DOHH2 (cell line): ENCODE data around the gene USE1.
A peak's percentile ranks its signal among the peaks of the same experiment; 100 is the strongest.

Source experiments
- H3F3A ChIP-seq: fragments of 200-600 bp; sonication (generic), shearing (Covaris generic); 2 replicates; pipeline ENCODE4 v1.6.0; 2016; ENCODE audit warnings: antibody characterized with exemption, mild to moderate bottlenecking; ENCODE audit not compliant: control insufficient read depth, insufficient read depth
- H3K27ac ChIP-seq: fragments of 200-600 bp; sonication (generic); 2 replicates; pipeline ENCODE4 v1.5.1; 2014; ENCODE audit warnings: low read depth, mild to moderate bottlenecking, low read length, moderate library complexity
- H3K27me3 ChIP-seq: fragments of 200-600 bp; sonication (generic); 2 replicates; pipeline ENCODE4 v1.6.1; 2014; ENCODE audit warnings: mild to moderate bottlenecking, low read length, mixed read lengths; ENCODE audit not compliant: control insufficient read depth
- H3K36me3 ChIP-seq: fragments of 200-600 bp; sonication (generic); 2 replicates; pipeline ENCODE4 v1.6.1; 2014; ENCODE audit warnings: mild to moderate bottlenecking, low read length, moderate library complexity, mixed read lengths; ENCODE audit not compliant: control insufficient read depth
- H3K4me1 ChIP-seq: fragments of 200-600 bp; sonication (generic); 2 replicates; pipeline ENCODE4 v1.6.1; 2014; ENCODE audit warnings: mild to moderate bottlenecking, low read length, mixed read lengths; ENCODE audit not compliant: control insufficient read depth
- H3K4me2 ChIP-seq: fragments of 200-600 bp; sonication (generic); 2 replicates; pipeline ENCODE4 v1.6.0; 2014; ENCODE audit warnings: mild to moderate bottlenecking, low read length, moderate library complexity
- H3K4me3 ChIP-seq: fragments of 200-600 bp; sonication (generic); 2 replicates; pipeline ENCODE4 v1.5.1; 2014; ENCODE audit warnings: mild to moderate bottlenecking, low read length, mixed read lengths
- H3K79me2 ChIP-seq: fragments of 200-600 bp; sonication (generic); 2 replicates; pipeline ENCODE4 v1.6.1; 2014; ENCODE audit warnings: mild to moderate bottlenecking, low read length, mixed read lengths; ENCODE audit not compliant: control insufficient read depth
- H3K9me2 ChIP-seq: fragments of 200-600 bp; sonication (generic); replicated peaks from 2 replicates; pipeline ENCODE4 v1.6.1; 2014; ENCODE audit warnings: mild to moderate bottlenecking, low read length, mixed read lengths; ENCODE audit not compliant: control insufficient read depth
- H3K9me3 ChIP-seq: fragments of 200-600 bp; sonication (generic); 2 replicates; pipeline ENCODE4 v1.6.1; 2014; ENCODE audit warnings: antibody characterized with exemption, low read length, mixed read lengths; ENCODE audit not compliant: control insufficient read depth, insufficient read depth
- H4K20me1 ChIP-seq: fragments of 200-600 bp; sonication (generic); 2 replicates; pipeline ENCODE4 v1.6.0; 2014; ENCODE audit warnings: low read depth, mild to moderate bottlenecking, antibody characterized with exemption, low read length, moderate library complexity; ENCODE audit not compliant: control insufficient read depth, insufficient read depth
- EZH2phosphoT487 ChIP-seq: fragments of 200-600 bp; sonication (generic); IDR thresholded peaks from 2 replicates; pipeline ENCODE4 v1.6.1; 2017; ENCODE audit warnings: borderline replicate concordance, mild to moderate bottlenecking, antibody characterized with exemption, low read length, moderate library complexity, mixed read lengths
- TF ChIP-seq, protein P1 (sequence below): fragments of 200-600 bp; sonication (generic); IDR thresholded peaks from one replicate; pipeline ENCODE4 v1.5.1; 2014; ENCODE audit warnings: antibody characterized with exemption, mild to moderate bottlenecking, low read depth, low read length; ENCODE audit not compliant: poor library complexity, severe bottlenecking

The USE1 gene

DNA sequence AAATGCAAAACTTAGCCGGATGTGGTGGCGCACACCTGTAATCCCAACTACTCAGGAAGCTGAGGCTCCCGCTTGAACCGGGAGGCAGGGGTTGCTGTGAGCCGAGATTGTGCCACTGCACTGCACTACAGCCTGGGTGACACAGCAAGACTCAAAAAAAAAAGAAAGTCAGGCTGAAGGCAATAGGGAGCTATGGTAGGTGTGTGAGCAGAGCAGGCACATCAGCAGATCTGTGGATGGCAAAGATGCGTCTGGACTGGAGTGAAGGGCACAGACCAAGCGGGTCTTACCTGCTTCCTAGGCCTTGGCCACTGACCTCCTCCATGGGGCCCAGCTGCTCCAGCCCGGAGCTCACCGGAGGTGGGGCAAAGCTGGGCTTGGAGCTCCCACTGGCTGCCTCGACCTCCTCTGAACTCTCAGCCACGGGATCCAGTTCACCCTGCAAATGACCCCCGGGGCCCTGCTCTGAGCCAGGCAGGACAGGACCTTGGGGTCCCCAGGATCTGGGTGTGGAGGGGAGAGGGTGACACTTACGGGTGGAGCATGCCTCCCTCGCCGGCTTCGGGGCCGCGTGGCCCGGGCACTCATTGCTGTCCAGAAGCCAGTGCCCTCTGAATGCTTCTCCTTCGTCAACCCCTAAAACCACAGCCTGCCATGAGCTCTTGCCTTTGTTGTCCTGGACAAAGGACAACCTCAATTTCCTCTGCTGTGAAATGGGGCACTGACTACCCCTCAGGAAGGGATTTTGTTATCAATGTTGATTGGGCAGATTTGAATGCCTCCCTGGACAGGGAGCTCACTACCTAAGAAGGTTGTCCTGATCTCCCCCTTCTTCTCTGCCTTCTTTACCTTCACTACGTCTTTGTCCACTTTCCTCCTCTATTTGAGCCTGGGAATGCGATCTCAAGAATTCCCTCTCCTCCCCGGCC, 48.8 kb downstream of the USE1 start:
- H3K27ac ChIP-seq = peak overlapping the region; percentile 100
- peak overlapping the region; percentile 73 for H3K4me2 ChIP-seq
- TF ChIP-seq, protein P1, sequence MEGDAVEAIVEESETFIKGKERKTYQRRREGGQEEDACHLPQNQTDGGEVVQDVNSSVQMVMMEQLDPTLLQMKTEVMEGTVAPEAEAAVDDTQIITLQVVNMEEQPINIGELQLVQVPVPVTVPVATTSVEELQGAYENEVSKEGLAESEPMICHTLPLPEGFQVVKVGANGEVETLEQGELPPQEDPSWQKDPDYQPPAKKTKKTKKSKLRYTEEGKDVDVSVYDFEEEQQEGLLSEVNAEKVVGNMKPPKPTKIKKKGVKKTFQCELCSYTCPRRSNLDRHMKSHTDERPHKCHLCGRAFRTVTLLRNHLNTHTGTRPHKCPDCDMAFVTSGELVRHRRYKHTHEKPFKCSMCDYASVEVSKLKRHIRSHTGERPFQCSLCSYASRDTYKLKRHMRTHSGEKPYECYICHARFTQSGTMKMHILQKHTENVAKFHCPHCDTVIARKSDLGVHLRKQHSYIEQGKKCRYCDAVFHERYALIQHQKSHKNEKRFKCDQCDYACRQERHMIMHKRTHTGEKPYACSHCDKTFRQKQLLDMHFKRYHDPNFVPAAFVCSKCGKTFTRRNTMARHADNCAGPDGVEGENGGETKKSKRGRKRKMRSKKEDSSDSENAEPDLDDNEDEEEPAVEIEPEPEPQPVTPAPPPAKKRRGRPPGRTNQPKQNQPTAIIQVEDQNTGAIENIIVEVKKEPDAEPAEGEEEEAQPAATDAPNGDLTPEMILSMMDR = no peak
- TF ChIP-seq EZH2phosphoT487 = no peak
- H3K4me3 ChIP-seq = peak overlapping the region; percentile 72; the same call in 1 of the 2 replicates
- H3F3A ChIP-seq = peaks cover 23% of the 10 kb centered on the region
- no peaks in the 10 kb centered on the region for H3K9me3 ChIP-seq
- H3K27me3 ChIP-seq = no peaks in the 10 kb centered on the region
- peaks cover 17% of the 10 kb centered on the region for H3K79me2 ChIP-seq
- H3K4me1 ChIP-seq = peaks cover 53% of the 10 kb centered on the region
- H3K9me2 ChIP-seq = no peaks in the 10 kb centered on the region
- no peaks in the 10 kb centered on the region for H4K20me1 ChIP-seq
- peaks cover 6% of the 10 kb centered on the region for H3K36me3 ChIP-seq

DNA sequence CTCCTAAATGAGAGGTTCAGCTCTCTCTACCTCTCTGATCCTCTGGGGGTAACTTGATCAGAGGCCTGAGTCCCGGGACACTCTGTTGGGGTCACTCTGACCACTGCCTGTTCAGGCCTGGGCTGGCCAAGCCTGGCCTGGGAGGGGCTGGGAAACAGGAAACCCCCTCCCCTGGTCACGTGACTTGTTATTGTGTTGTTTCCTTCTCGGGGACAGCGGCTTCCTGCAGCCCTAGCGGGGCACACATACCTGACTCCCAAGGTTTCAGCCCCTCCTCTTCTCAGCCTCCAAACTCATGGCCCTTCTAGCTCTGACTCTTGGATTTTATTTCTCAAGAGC, 49.5 kb downstream of the USE1 start, which contains the start of gene USHBP1:
USHBP1 (minus strand) TSS at position 105 of the 339 bp plus-strand sequence. CDS start 446 bp downstream, outside the sequence.
- H3K9me3 ChIP-seq = no peaks in the 10 kb centered on the region
- no peaks in the 10 kb centered on the region for H3K9me2 ChIP-seq
- peak within 1 kb of the TSS; percentile 100 for H3K27ac ChIP-seq
- H3K79me2 ChIP-seq = peaks cover 20% of the 10 kb centered on the region
- H3K36me3 ChIP-seq = peaks cover 7% of the 10 kb centered on the region
- H3K4me2 ChIP-seq = peak within 1 kb of the TSS; percentile 73
- H3K27me3 ChIP-seq = no peaks in the 10 kb centered on the region
- TF ChIP-seq, protein P1 = no peak
- TF ChIP-seq EZH2phosphoT487 = no peak
- peaks cover 53% of the 10 kb centered on the region for H3K4me1 ChIP-seq
- H3K4me3 ChIP-seq = peak within 1 kb of the TSS; percentile 72
- H3F3A ChIP-seq = peaks cover 23% of the 10 kb centered on the region
- H4K20me1 ChIP-seq = no peaks in the 10 kb centered on the region

DNA sequence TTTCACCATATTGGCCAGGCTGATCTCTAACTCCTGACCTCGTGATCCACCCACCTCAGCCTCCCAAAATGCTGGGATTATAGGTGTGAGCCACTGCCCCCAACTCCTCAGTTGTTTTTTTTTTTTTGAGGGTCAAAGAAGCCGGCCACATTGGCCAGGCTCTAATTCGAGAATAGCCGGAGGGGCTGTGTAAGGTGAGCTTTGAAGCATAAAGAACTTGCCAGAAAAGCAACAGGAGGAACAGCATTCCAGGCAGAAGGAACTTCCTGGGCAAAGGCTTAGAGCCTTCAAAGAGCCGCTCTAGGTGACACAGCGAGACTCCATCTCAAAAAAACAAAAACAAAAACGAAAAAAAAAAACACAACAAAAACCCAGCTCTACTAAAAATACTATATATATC, 50.9 kb downstream of the USE1 start:
- Histone ChIP-seq H3K9me3 (no peaks in the 10 kb centered on the region), H3K27ac (peak overlapping the region; percentile 100), H3K4me2 (peak overlapping the region; percentile 73), H3K36me3 (peaks cover 15% of the 10 kb centered on the region), H3K79me2 (peaks cover 21% of the 10 kb centered on the region), H4K20me1 (no peaks in the 10 kb centered on the region), H3F3A (peaks cover 21% of the 10 kb centered on the region), H3K4me1 (peaks cover 46% of the 10 kb centered on the region), H3K4me3 (peak overlapping the region; percentile 72), H3K27me3 (no peaks in the 10 kb centered on the region), H3K9me2 (no peaks in the 10 kb centered on the region)
- TF ChIP-seq EZH2phosphoT487 = no peak
- TF ChIP-seq, protein P1 = no peak
